ENCODE results near the gene TPST2.

DNA sequence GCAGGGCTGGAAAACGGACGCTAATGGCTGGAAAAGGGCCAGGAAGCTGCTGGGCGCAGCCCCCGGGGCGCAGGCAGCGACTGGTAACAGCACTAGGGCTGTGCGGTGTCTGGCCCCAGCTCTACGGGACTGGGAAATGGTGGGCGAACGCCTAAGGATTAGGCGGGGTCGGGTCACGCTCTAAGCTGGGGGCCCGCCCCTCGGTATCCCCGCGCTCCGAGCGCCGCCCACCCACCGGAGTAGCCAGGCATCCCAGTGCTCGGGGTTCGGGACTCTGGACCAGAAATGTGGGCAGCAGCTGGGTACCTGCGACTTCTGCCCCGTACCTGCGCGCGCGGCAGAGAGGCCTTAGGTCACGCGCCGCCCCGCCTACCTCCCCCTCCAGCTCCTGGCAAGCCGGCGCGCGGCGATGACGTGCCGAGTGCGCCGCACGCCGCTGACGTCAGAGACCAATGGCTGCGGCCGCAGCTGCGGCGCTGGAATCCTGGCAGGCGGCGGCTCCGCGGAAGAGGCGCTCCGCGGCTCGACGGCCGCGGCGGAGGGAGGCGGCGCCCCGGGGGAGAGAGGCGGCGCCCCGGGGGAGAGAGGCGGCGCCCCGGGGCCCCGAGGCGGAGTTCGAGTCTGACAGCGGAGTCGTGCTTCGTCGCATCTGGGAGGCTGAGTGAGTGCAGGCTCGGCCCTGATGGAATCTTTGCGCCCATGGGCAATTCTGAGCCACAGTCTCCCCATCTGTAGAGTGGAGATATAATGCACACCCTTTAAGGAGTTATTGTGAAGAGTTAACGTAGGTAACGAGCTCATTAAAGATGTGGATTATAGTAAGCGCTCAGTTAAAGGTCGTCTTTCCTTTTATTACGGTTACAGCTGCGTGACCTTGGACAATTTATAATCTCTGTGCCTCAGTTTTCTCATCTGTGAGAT lies 106.2 kb downstream of the TPST2 start, which contains the start of the genes HPS4 and SRRD:
- peak; percentile 82 to 88 for TF ChIP-seq POLR2A (IDR thresholded peaks at IDR 0.05)
- TF ChIP-seq, protein P1, sequence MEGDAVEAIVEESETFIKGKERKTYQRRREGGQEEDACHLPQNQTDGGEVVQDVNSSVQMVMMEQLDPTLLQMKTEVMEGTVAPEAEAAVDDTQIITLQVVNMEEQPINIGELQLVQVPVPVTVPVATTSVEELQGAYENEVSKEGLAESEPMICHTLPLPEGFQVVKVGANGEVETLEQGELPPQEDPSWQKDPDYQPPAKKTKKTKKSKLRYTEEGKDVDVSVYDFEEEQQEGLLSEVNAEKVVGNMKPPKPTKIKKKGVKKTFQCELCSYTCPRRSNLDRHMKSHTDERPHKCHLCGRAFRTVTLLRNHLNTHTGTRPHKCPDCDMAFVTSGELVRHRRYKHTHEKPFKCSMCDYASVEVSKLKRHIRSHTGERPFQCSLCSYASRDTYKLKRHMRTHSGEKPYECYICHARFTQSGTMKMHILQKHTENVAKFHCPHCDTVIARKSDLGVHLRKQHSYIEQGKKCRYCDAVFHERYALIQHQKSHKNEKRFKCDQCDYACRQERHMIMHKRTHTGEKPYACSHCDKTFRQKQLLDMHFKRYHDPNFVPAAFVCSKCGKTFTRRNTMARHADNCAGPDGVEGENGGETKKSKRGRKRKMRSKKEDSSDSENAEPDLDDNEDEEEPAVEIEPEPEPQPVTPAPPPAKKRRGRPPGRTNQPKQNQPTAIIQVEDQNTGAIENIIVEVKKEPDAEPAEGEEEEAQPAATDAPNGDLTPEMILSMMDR (IDR thresholded peaks at IDR 0.05), result peak in 1 of 6 experiments; percentile 27

Data from Peyer's patch (tissue), 4 donors.